PC-3 (cell line): Measurements from ENCODE around the gene NAGPA.

ENCODE experiments used
- EZH2phosphoT487 ChIP-seq: fragments of 300-600 bp; sonication (generic); IDR thresholded peaks from 2 replicates; pipeline ENCODE4 v1.6.1; 2018; ENCODE audit warnings: mild to moderate bottlenecking, antibody characterized with exemption, low read length, borderline replicate concordance
- TF ChIP-seq, protein P1 (sequence below): fragments of 300-600 bp; sonication (generic); conservative IDR thresholded peaks from 2 replicates; pipeline ENCODE4 v1.5.1; 2017; ENCODE audit warnings: antibody characterized with exemption, low read depth, mild to moderate bottlenecking, low read length

DNA sequence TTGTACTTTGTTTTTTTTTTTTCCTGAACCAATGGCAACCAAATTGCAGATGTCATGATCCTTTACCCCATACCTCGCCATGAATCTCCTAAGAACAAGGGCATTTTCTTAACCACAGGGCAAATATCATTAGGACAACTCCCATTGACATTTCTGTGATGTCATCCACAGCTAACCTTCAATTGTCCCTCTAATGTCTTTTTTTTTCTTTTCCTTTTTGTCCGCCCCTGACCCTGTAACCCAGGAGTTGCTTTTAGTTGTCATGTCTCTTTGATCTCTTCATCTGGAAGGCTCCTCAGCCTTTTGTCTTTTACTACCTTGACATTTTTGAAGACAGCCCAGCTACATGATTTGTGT is 410 bp upstream of the NAGPA start:
- TF ChIP-seq, protein P1, sequence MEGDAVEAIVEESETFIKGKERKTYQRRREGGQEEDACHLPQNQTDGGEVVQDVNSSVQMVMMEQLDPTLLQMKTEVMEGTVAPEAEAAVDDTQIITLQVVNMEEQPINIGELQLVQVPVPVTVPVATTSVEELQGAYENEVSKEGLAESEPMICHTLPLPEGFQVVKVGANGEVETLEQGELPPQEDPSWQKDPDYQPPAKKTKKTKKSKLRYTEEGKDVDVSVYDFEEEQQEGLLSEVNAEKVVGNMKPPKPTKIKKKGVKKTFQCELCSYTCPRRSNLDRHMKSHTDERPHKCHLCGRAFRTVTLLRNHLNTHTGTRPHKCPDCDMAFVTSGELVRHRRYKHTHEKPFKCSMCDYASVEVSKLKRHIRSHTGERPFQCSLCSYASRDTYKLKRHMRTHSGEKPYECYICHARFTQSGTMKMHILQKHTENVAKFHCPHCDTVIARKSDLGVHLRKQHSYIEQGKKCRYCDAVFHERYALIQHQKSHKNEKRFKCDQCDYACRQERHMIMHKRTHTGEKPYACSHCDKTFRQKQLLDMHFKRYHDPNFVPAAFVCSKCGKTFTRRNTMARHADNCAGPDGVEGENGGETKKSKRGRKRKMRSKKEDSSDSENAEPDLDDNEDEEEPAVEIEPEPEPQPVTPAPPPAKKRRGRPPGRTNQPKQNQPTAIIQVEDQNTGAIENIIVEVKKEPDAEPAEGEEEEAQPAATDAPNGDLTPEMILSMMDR: no peak
- no peak for TF ChIP-seq EZH2phosphoT487
